ENCODE measurements around the gene RBP3. TPM values are rescaled to one million over a fixed set of nuclear protein-coding genes. Genes with fewer than 3 reads are reported as not detected.

The RBP3 gene
- polyA plus RNA-seq, 1 donor (not counting 4 experiments of a cell fraction or from before 2014, with no cell fraction given), result not detected

DNA sequence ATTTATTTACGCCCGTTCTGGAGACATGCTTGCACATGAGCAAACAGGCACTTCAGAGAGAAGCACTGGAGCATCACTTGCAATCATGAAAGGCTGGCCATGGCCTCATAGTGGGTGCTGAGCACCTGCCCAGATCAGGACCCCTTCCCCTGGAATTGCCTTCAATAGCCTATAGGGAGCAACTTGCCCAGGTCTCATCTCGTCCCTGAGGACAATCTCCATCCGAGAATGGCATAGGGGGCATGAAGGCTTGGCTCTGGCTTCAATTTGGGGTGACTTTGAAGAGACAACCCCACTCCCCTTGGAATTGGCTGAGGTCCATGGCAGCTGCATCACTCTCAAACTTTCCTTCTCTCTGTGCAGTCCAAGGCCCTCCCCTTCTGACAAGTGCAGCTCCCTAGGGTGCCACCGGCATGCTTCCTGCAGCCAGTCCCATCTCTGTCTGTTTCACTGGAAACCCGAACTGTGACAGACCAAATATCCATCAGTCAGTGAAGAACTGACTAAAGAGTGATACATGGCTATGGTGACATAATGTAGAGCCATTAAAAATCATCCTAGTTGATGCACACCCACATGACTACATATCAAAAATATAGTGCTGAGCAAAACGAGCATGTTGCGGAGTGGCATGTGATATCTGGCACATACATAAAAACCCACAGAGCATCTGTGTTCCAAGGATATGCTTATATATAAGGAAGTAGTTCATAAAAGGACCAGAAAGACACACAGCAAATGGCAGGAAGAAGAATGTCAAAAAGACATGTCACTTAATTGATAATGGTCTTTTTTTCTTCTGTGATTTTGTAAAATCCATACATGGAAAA lies 13.5 kb upstream of the RBP3 start:
- TF ChIP-seq, protein P1, sequence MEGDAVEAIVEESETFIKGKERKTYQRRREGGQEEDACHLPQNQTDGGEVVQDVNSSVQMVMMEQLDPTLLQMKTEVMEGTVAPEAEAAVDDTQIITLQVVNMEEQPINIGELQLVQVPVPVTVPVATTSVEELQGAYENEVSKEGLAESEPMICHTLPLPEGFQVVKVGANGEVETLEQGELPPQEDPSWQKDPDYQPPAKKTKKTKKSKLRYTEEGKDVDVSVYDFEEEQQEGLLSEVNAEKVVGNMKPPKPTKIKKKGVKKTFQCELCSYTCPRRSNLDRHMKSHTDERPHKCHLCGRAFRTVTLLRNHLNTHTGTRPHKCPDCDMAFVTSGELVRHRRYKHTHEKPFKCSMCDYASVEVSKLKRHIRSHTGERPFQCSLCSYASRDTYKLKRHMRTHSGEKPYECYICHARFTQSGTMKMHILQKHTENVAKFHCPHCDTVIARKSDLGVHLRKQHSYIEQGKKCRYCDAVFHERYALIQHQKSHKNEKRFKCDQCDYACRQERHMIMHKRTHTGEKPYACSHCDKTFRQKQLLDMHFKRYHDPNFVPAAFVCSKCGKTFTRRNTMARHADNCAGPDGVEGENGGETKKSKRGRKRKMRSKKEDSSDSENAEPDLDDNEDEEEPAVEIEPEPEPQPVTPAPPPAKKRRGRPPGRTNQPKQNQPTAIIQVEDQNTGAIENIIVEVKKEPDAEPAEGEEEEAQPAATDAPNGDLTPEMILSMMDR (optimal IDR thresholded peaks at IDR 0.05 in 1 of 3, IDR thresholded peaks at IDR 0.05 in 1 of 3, conservative IDR thresholded peaks at IDR 0.05 in 1 of 3; ENCODE audit: extremely low read depth in 1 of 3, insufficient read depth in 2 of 3, low read length in 3 of 3), result no peak
- TF ChIP-seq EZH2 (IDR thresholded peaks at IDR 0.05; ENCODE audit: low read length), result no peak
- no peak overlapping the region for H3K4me3 ChIP-seq (ENCODE audit: control insufficient read depth in 2 of 3, extremely low read depth in 1 of 3, insufficient read depth in 2 of 3, low read depth in 1 of 3, low read length in 3 of 3)
- no peaks in the 10 kb centered on the region for H4K20me1 ChIP-seq (ENCODE audit: control insufficient read depth, extremely low read depth, insufficient read depth, low read length)
- H3K4me1 ChIP-seq (ENCODE audit: control insufficient read depth, extremely low read depth, insufficient read depth, low read length), result no peaks in the 10 kb centered on the region
- H3K4me2 ChIP-seq (ENCODE audit: control insufficient read depth, extremely low read depth, insufficient read depth, low read depth, low read length), result no peak overlapping the region
- H3K9me1 ChIP-seq (ENCODE audit: control insufficient read depth, extremely low read depth, insufficient read depth, low read length), result no peaks in the 10 kb centered on the region
- dilution Hi-C loops (cut with MboI; ENCODE audit: extremely low pct_ligation_motif_present, low sequenced_read_pairs), result no loop called here
- H3K27me3 ChIP-seq (ENCODE audit: control insufficient read depth, extremely low read depth, insufficient read depth, low read length), result peaks cover 18% of the 10 kb centered on the region
- H3K27ac ChIP-seq (ENCODE audit: control insufficient read depth, insufficient read depth, low read length), result no peak overlapping the region
- no peaks in the 10 kb centered on the region for H3K9me3 ChIP-seq (ENCODE audit: control insufficient read depth, low read depth, low read length)
- H2AFZ ChIP-seq (ENCODE audit: control insufficient read depth, low read length), result no peak overlapping the region
- DNase-seq (ENCODE audit: low read depth, low spot score) (no peak), FAIRE-seq (no peak)
- H3K36me3 ChIP-seq (ENCODE audit: control insufficient read depth in 2 of 2, extremely low read depth in 1 of 2, insufficient read depth in 2 of 2, low read length in 2 of 2), result no peaks in the 10 kb centered on the region
- no peaks in the 10 kb centered on the region for H3K79me2 ChIP-seq (ENCODE audit: control insufficient read depth, insufficient read depth, low read length)
- no peak overlapping the region for H3K9ac ChIP-seq (ENCODE audit: control insufficient read depth, extremely low read depth, insufficient read depth, low read length)

DNA sequence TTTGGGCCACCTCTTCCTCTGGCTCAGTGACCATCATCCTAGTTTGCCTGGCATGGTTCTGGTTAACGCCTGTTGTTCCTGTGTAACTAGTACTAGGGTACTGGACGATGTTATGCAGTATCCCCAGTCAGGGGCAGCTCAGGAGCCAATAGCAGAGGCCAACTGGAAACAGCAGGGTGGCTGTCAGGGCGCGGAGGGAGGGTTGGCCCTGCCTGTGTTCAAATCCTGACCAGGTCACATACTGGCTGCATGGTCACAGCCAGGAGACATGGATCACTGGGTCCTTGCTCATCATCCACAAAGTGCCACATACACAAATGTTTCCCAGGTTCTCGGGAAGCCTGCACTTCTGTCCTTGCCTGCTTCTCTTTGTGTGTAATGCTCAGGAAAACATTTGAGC lies 12.3 kb upstream of the RBP3 start:
- DNase-seq (ENCODE audit: low read depth, low spot score) (no peak), FAIRE-seq (no peak)
- TF ChIP-seq, protein P1 (optimal IDR thresholded peaks at IDR 0.05 in 1 of 3, IDR thresholded peaks at IDR 0.05 in 1 of 3, conservative IDR thresholded peaks at IDR 0.05 in 1 of 3; ENCODE audit: extremely low read depth in 1 of 3, insufficient read depth in 2 of 3, low read length in 3 of 3), result no peak
- no peak for TF ChIP-seq EZH2 (IDR thresholded peaks at IDR 0.05; ENCODE audit: low read length)
- Histone ChIP-seq H3K4me2 (ENCODE audit: control insufficient read depth, extremely low read depth, insufficient read depth, low read depth, low read length) (no peak overlapping the region), H3K79me2 (ENCODE audit: control insufficient read depth, insufficient read depth, low read length) (no peaks in the 10 kb centered on the region), H3K9me3 (ENCODE audit: control insufficient read depth, low read depth, low read length) (no peaks in the 10 kb centered on the region), H3K36me3 (ENCODE audit: control insufficient read depth in 2 of 2, extremely low read depth in 1 of 2, insufficient read depth in 2 of 2, low read length in 2 of 2) (no peaks in the 10 kb centered on the region), H3K9me1 (ENCODE audit: control insufficient read depth, extremely low read depth, insufficient read depth, low read length) (no peaks in the 10 kb centered on the region), H3K27me3 (ENCODE audit: control insufficient read depth, extremely low read depth, insufficient read depth, low read length) (peaks cover 18% of the 10 kb centered on the region), H3K27ac (ENCODE audit: control insufficient read depth, insufficient read depth, low read length) (no peak overlapping the region), H3K9ac (ENCODE audit: control insufficient read depth, extremely low read depth, insufficient read depth, low read length) (no peak overlapping the region), H3K4me1 (ENCODE audit: control insufficient read depth, extremely low read depth, insufficient read depth, low read length) (no peaks in the 10 kb centered on the region), H4K20me1 (ENCODE audit: control insufficient read depth, extremely low read depth, insufficient read depth, low read length) (no peaks in the 10 kb centered on the region), H3K4me3 (ENCODE audit: control insufficient read depth in 2 of 3, extremely low read depth in 1 of 3, insufficient read depth in 2 of 3, low read depth in 1 of 3, low read length in 3 of 3) (no peak overlapping the region), H2AFZ (ENCODE audit: control insufficient read depth, low read length) (no peak overlapping the region)
- dilution Hi-C loops (cut with MboI; ENCODE audit: extremely low pct_ligation_motif_present, low sequenced_read_pairs), result no loop called here

All from keratinocyte (primary cell).